Endothelial cell (in vitro differentiated cells): Measurements from ENCODE around the gene LEMD2. TPM values are rescaled to one million over a fixed set of nuclear protein-coding genes. Genes with fewer than 3 reads are reported as not detected.

Experiments used
- DNase-seq: peaks from one replicate; pipeline ENCODE4 v3.0.0; 2021; ENCODE audit warnings: low spot score
- H3K27ac Mint-ChIP-seq: one replicate; pipeline ENCODE4 v1.8.0; 2021; ENCODE audit warnings: mixed read lengths, inconsistent platforms; ENCODE audit not compliant: unreplicated experiment
- H3K27me3 Mint-ChIP-seq: one replicate; pipeline ENCODE4 v1.8.0; 2021; ENCODE audit warnings: mild to moderate bottlenecking, moderate library complexity, mixed read lengths, inconsistent platforms; ENCODE audit not compliant: unreplicated experiment
- H3K36me3 Mint-ChIP-seq: one replicate; pipeline ENCODE4 v1.8.0; 2021; ENCODE audit warnings: mild to moderate bottlenecking, low read depth, mixed read lengths, inconsistent platforms; ENCODE audit not compliant: unreplicated experiment
- H3K4me1 Mint-ChIP-seq: one replicate; pipeline ENCODE4 v1.8.0; 2021; ENCODE audit warnings: mild to moderate bottlenecking, mixed read lengths, inconsistent platforms; ENCODE audit not compliant: unreplicated experiment
- H3K4me3 Mint-ChIP-seq: one replicate; pipeline ENCODE4 v1.8.0; 2021; ENCODE audit warnings: mild to moderate bottlenecking, mixed read lengths, inconsistent platforms; ENCODE audit not compliant: unreplicated experiment
- H3K9me3 Mint-ChIP-seq: one replicate; pipeline ENCODE4 v1.8.0; 2021; ENCODE audit warnings: mixed read lengths, inconsistent platforms; ENCODE audit not compliant: unreplicated experiment
- CTCF ChIP-seq: fragments of 200-600 bp; sonication (generic); IDR thresholded peaks from one replicate; pipeline ENCODE4 v1.5.0; 2021; ENCODE audit warnings: antibody characterized with exemption; ENCODE audit not compliant: unreplicated experiment
- total RNA-seq: library from RNA; stranded (reverse); fragmentation: NEBNext Ultra II Directional; extraction: Animal tissue kit (Norgen Biotek cat#: 25700); gene quantifications from one replicate; pipeline ENCODE4 v1.2.1, GENCODE V29; 2021; ENCODE audit not compliant: unreplicated experiment

Gene LEMD2
- total RNA-seq, 1 donor from 2014 or later, result 105 TPM

- peak; percentile 34 for TF ChIP-seq CTCF
- peaks cover 9% of the 10 kb centered on the region for H3K4me1 Mint-ChIP-seq
Observed at GRCh38 chr6:33822575-33823395, 33.9 kb upstream of the LEMD2 start.

GRCh38 chr6:33820784-33821520, 32.0 kb upstream of the LEMD2 start:
- no peaks in the 10 kb centered on the region for H3K36me3 Mint-ChIP-seq
- no peak for TF ChIP-seq CTCF
- H3K9me3 Mint-ChIP-seq, result no peaks in the 10 kb centered on the region
- peaks cover 9% of the 10 kb centered on the region for H3K4me1 Mint-ChIP-seq
- H3K27me3 Mint-ChIP-seq, result peaks cover 7% of the 10 kb centered on the region
- no peak overlapping the region for H3K27ac Mint-ChIP-seq
- no peak overlapping the region for H3K4me3 Mint-ChIP-seq
- DNase-seq, result no peak

More at GRCh38 chr6:33822575-33823395, 33.9 kb upstream of the LEMD2 start:
- DNase-seq, result peak; percentile 35
- no peaks in the 10 kb centered on the region for H3K36me3 Mint-ChIP-seq
- H3K27me3 Mint-ChIP-seq, result peaks cover 9% of the 10 kb centered on the region
- no peaks in the 10 kb centered on the region for H3K9me3 Mint-ChIP-seq
- H3K27ac Mint-ChIP-seq, result no peak overlapping the region
- H3K4me3 Mint-ChIP-seq, result no peak overlapping the region

- H3K27me3 Mint-ChIP-seq, result peaks cover 7% of the 10 kb centered on the region
- H3K9me3 Mint-ChIP-seq, result no peaks in the 10 kb centered on the region
- no peaks in the 10 kb centered on the region for H3K36me3 Mint-ChIP-seq
Observed at GRCh38 chr6:33820243-33820642, 31.3 kb upstream of the LEMD2 start.

GRCh38 chr6:33819021-33819420, 30.1 kb upstream of the LEMD2 start:
- Mint-ChIP-seq H3K27me3 (peaks cover 7% of the 10 kb centered on the region), H3K4me1 (peaks cover 9% of the 10 kb centered on the region), H3K27ac (no peak overlapping the region)

More at GRCh38 chr6:33820243-33820642, 31.3 kb upstream of the LEMD2 start:
- H3K27ac Mint-ChIP-seq, result no peak overlapping the region
- no peak for TF ChIP-seq CTCF
- H3K4me1 Mint-ChIP-seq, result peaks cover 13% of the 10 kb centered on the region
- peak overlapping the region; percentile 62 for H3K4me3 Mint-ChIP-seq
- DNase-seq, result no peak

More at GRCh38 chr6:33819021-33819420, 30.1 kb upstream of the LEMD2 start:
- no peak for DNase-seq
- Mint-ChIP-seq H3K4me3 (no peak overlapping the region), H3K9me3 (no peaks in the 10 kb centered on the region), H3K36me3 (no peaks in the 10 kb centered on the region)
- no peak for TF ChIP-seq CTCF
